ENCODE measurements around the gene PDZRN3. TPM values are rescaled to one million over a fixed set of nuclear protein-coding genes. Genes with fewer than 3 reads are reported as not detected.

PDZRN3 gene
- total RNA-seq, 1 donor from 2014 or later: 28.7 TPM

GRCh38 chr3:73652896-73653295 lies 28.2 kb upstream of the PDZRN3 start:
- Mint-ChIP-seq H3K27ac (no peak overlapping the region), H3K4me3 (ENCODE audit: low read depth) (no peak overlapping the region), H3K4me1 (ENCODE audit: low read depth) (no peaks in the 10 kb centered on the region), H3K27me3 (peaks cover 5% of the 10 kb centered on the region), H3K9me3 (ENCODE audit: low read depth) (no peaks in the 10 kb centered on the region), H3K36me3 (ENCODE audit: insufficient read depth) (no peaks in the 10 kb centered on the region)
- no peak for TF ChIP-seq CTCF (IDR thresholded peaks at IDR 0.05; ENCODE audit: unreplicated experiment)
- no peak for DNase-seq (ENCODE audit: low spot score, unreplicated experiment)

- no peaks in the 10 kb centered on the region for H3K9me3 Mint-ChIP-seq (ENCODE audit: low read depth)
- no peak overlapping the region for H3K27ac Mint-ChIP-seq
- H3K27me3 Mint-ChIP-seq: peaks cover 11% of the 10 kb centered on the region
- no peak for TF ChIP-seq CTCF (IDR thresholded peaks at IDR 0.05; ENCODE audit: unreplicated experiment)
- H3K4me1 Mint-ChIP-seq (ENCODE audit: low read depth): no peaks in the 10 kb centered on the region
- no peaks in the 10 kb centered on the region for H3K36me3 Mint-ChIP-seq (ENCODE audit: insufficient read depth)
- H3K4me3 Mint-ChIP-seq (ENCODE audit: low read depth): no peak overlapping the region
- DNase-seq (ENCODE audit: low spot score, unreplicated experiment): no peak
Observed at GRCh38 chr3:73637042-73637441, 12.3 kb upstream of the PDZRN3 start.

GRCh38 chr3:73635254-73635653 lies 10.5 kb upstream of the PDZRN3 start:
- Mint-ChIP-seq H3K9me3 (ENCODE audit: low read depth) (no peaks in the 10 kb centered on the region), H3K36me3 (ENCODE audit: insufficient read depth) (no peaks in the 10 kb centered on the region), H3K4me3 (ENCODE audit: low read depth) (no peak overlapping the region), H3K27me3 (peaks cover 7% of the 10 kb centered on the region), H3K4me1 (ENCODE audit: low read depth) (no peaks in the 10 kb centered on the region), H3K27ac (no peak overlapping the region)
- DNase-seq (ENCODE audit: low spot score, unreplicated experiment): no peak
- TF ChIP-seq CTCF (IDR thresholded peaks at IDR 0.05; ENCODE audit: unreplicated experiment): no peak

GRCh38 chr3:73633916-73634344 lies 9.2 kb upstream of the PDZRN3 start:
- H3K4me1 Mint-ChIP-seq (ENCODE audit: low read depth): no peaks in the 10 kb centered on the region
- no peaks in the 10 kb centered on the region for H3K9me3 Mint-ChIP-seq (ENCODE audit: low read depth)
- no peak for DNase-seq (ENCODE audit: low spot score, unreplicated experiment)
- no peak overlapping the region for H3K27ac Mint-ChIP-seq
- no peak for TF ChIP-seq CTCF (IDR thresholded peaks at IDR 0.05; ENCODE audit: unreplicated experiment)
- H3K36me3 Mint-ChIP-seq (ENCODE audit: insufficient read depth): no peaks in the 10 kb centered on the region
- H3K27me3 Mint-ChIP-seq: peaks cover 10% of the 10 kb centered on the region
- H3K4me3 Mint-ChIP-seq (ENCODE audit: low read depth): no peak overlapping the region

- peaks cover 7% of the 10 kb centered on the region for H3K27me3 Mint-ChIP-seq
- no peaks in the 10 kb centered on the region for H3K9me3 Mint-ChIP-seq (ENCODE audit: low read depth)
- H3K4me1 Mint-ChIP-seq (ENCODE audit: low read depth): no peaks in the 10 kb centered on the region
- no peak overlapping the region for H3K4me3 Mint-ChIP-seq (ENCODE audit: low read depth)
- no peaks in the 10 kb centered on the region for H3K36me3 Mint-ChIP-seq (ENCODE audit: insufficient read depth)
- DNase-seq (ENCODE audit: low spot score, unreplicated experiment): no peak
- TF ChIP-seq CTCF (IDR thresholded peaks at IDR 0.05; ENCODE audit: unreplicated experiment): no peak
- no peak overlapping the region for H3K27ac Mint-ChIP-seq
Observed at GRCh38 chr3:73633453-73633852, 8.7 kb upstream of the PDZRN3 start.

All from progenitor cell of endocrine pancreas (in vitro differentiated cells).